HG02642 (cell line): ENCODE data around the gene CACNA1F.
A peak's percentile ranks its signal among the peaks of the same experiment; 100 is the strongest.

Experiments
- ATAC-seq: cut with Tn5 transposase; IDR thresholded peaks from one replicate; pipeline ENCODE4 v1.9.1; 2021; ENCODE audit warnings: mild to moderate bottlenecking; ENCODE audit not compliant: unreplicated experiment, poor library complexity

CACNA1F gene

DNA sequence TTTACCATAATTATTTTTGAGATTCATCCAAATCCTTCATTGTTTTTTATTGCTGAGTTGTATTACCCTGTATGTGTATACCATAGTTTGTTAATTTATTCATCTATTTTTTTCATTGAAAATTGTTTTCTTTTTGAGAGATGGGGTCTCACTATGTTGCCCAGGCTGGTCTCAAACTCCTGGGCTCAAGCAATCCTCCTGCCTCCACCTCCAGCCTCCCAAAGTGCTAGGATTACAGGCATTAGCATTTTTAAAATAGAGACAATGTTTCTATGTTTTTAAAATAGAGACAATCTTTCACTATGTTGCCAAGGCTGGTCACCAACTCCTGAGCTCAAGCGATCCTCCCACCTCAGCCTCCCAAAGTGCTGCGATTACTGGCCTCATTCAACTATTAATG lies 72.2 kb downstream of the CACNA1F start:
- no peak for ATAC-seq

DNA sequence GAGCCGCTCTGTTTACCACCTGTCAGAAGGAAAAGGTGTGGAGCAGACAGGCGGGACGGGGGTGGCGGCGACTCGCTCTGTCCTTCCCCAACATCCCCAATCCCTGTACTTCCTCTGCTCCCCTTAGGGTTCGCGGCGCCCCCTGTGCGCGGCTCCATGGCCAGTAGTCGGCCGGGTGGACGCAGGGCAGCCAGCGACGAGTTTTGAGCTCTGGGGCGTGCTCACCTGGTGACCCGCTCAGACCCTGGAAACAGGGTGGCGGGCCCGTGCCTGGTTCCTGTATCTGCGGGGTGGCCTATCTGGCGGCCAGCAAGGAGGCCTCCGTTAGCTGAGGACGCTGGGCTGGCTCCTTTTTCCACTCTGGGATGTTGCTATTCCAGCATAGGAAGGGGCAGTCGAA lies 75.9 kb downstream of the CACNA1F start:
- ATAC-seq, result no peak

- ATAC-seq, result peak; percentile 93
Observed at GRCh38 chrX:49155900-49156837, 77.0 kb downstream of the CACNA1F start.

GRCh38 chrX:49155243-49155899 lies 77.8 kb downstream of the CACNA1F start:
- ATAC-seq, result no peak
